Uterus (tissue), 4 donors: ENCODE data around the gene DYNC1LI2. TPM values are rescaled to one million over a fixed set of nuclear protein-coding genes. Genes with fewer than 3 reads are reported as not detected.

ENCODE experiments used
- DNase-seq, 2 donors: peaks; one replicate each; pipeline ENCODE4 v3.0.0-alpha.2; 2019 to 2020
- H3K27ac ChIP-seq, 2 donors: fragments of 200-600 bp; sonication (generic); 1 replicate in 1 of 2; 2 replicates in 1 of 2; pipeline ENCODE4 v1.5.1; 2016 to 2018
- H3K27me3 ChIP-seq, 2 donors: fragments of 200-600 bp; sonication (generic); one replicate each; pipeline ENCODE4 v1.5.1; 2018 to 2019; ENCODE audit warnings: control low read depth in 1 of 2
- H3K36me3 ChIP-seq, 2 donors: fragments of 200-600 bp; sonication (generic); one replicate each; pipeline ENCODE4 v1.5.1; 2019; ENCODE audit warnings: control low read depth in 1 of 2
- H3K4me1 ChIP-seq, 2 donors: fragments of 200-600 bp; sonication (generic); one replicate each; pipeline ENCODE4 v1.5.1; 2018 to 2019; ENCODE audit warnings: control low read depth in 1 of 2
- H3K4me3 ChIP-seq, 2 donors: fragments of 200-600 bp; sonication (generic); 1 replicate in 1 of 2; 2 replicates in 1 of 2; pipeline ENCODE4 v1.5.1; 2018 to 2019; ENCODE audit warnings: mild to moderate bottlenecking in 1 of 2
- H3K9me3 ChIP-seq, 2 donors: fragments of 200-600 bp; sonication (generic); one replicate each; pipeline ENCODE4 v1.5.1; 2019; ENCODE audit warnings: control low read depth in 1 of 2
- POLR2A ChIP-seq, 2 donors: fragments of 450-650 bp; IDR thresholded peaks; one replicate each; pipeline ENCODE4 v1.6.1; 2016; ENCODE audit warnings: antibody characterized with exemption in 2 of 2, mild to moderate bottlenecking in 1 of 2, moderate library complexity in 1 of 2
- intact Hi-C: fragments of 100-400 bp; cut with DNase I; formaldehyde crosslinking; loops from one replicate; pipeline ENCODE4 v1.15.1; 2023; ENCODE audit warnings: low total_unique reads
- total RNA-seq, 4 donors: library from RNA; depleted of rRNA in 3 of 4; stranded (reverse); fragments of >200 nt in 3 of 4; gene quantifications; one replicate each; pipeline versions ENCODE4 v1.1.0 to v1.2.4, GENCODE V29; 2014 to 2023
- TF ChIP-seq, protein P1 (sequence below), 4 experiments: fragments of 200-600 bp in 2 of 4; fragments of 450-650 bp in 2 of 4; sonication (generic) in 2 of 4; IDR thresholded peaks; one replicate each; pipeline ENCODE4 v1.5.1; 2016 to 2019; ENCODE audit warnings: antibody characterized with exemption in 4 of 4, mild to moderate bottlenecking in 2 of 4, moderate library complexity in 1 of 4
- donor health status: DM: yes; HTN: yes; CAD: no.

DYNC1LI2 gene
- total RNA-seq, 4 donors from 2014 or later: 109 to 279 (median 151) TPM

DNA sequence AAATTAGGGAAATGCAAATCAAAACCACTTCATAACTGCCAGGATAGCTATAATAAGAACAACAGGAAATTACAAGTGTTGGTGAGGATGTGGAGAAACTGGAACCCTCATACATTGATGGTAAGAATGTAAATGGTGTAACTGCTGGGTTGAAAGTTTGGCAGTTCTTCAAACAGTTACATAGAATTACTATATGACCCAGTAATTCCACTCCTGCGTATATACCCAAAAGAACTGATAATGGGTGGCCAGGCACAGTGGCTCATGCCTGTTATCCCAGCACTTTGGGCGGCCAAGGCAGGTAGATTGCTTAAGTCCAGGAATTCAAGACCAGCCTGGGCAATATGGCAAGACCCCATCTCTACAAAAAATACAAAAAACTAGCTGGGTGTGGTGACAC lies 50.4 kb downstream of the DYNC1LI2 start:
- no peak overlapping the region for H3K27ac ChIP-seq
- no peak for DNase-seq
- no peaks in the 10 kb centered on the region for H3K9me3 ChIP-seq
- intact Hi-C loops: no loop called here
- TF ChIP-seq POLR2A (IDR thresholded peaks at IDR 0.05): no peak
- TF ChIP-seq, protein P1, sequence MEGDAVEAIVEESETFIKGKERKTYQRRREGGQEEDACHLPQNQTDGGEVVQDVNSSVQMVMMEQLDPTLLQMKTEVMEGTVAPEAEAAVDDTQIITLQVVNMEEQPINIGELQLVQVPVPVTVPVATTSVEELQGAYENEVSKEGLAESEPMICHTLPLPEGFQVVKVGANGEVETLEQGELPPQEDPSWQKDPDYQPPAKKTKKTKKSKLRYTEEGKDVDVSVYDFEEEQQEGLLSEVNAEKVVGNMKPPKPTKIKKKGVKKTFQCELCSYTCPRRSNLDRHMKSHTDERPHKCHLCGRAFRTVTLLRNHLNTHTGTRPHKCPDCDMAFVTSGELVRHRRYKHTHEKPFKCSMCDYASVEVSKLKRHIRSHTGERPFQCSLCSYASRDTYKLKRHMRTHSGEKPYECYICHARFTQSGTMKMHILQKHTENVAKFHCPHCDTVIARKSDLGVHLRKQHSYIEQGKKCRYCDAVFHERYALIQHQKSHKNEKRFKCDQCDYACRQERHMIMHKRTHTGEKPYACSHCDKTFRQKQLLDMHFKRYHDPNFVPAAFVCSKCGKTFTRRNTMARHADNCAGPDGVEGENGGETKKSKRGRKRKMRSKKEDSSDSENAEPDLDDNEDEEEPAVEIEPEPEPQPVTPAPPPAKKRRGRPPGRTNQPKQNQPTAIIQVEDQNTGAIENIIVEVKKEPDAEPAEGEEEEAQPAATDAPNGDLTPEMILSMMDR (IDR thresholded peaks at IDR 0.05): no peak
- peaks cover 0 to 9% of the 10 kb centered on the region in 2 donors for H3K4me1 ChIP-seq
- H3K4me3 ChIP-seq: no peak overlapping the region
- H3K27me3 ChIP-seq: no peaks in the 10 kb centered on the region
- no peaks in the 10 kb centered on the region for H3K36me3 ChIP-seq

DNA sequence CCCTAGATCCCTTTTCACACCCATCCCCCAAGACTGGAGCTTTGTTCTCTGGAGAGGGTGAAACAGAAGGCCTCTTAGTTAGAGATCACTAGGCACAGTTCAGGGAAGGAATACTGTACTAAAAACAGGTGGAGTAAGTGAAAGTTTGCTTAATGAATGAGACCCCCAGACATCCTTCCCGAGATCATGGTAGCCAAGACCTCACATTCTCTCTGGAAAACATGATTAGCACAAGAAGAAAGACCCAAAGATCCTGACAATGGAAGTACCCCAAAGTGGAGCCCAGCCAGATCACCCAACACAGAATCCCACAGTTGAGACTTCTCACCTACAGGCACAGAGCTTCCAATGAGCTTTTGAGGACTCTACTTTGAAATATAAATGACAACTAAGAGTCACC lies 51.5 kb downstream of the DYNC1LI2 start:
- no peaks in the 10 kb centered on the region for H3K36me3 ChIP-seq
- intact Hi-C loops: no loop called here
- peaks cover 2 to 16% of the 10 kb centered on the region in 2 donors for H3K4me1 ChIP-seq
- H3K27ac ChIP-seq: no peak overlapping the region
- no peak overlapping the region for H3K4me3 ChIP-seq
- no peaks in the 10 kb centered on the region for H3K27me3 ChIP-seq
- TF ChIP-seq, protein P1 (IDR thresholded peaks at IDR 0.05): no peak
- no peak for TF ChIP-seq POLR2A (IDR thresholded peaks at IDR 0.05)
- H3K9me3 ChIP-seq: no peaks in the 10 kb centered on the region
- no peak for DNase-seq

DNA sequence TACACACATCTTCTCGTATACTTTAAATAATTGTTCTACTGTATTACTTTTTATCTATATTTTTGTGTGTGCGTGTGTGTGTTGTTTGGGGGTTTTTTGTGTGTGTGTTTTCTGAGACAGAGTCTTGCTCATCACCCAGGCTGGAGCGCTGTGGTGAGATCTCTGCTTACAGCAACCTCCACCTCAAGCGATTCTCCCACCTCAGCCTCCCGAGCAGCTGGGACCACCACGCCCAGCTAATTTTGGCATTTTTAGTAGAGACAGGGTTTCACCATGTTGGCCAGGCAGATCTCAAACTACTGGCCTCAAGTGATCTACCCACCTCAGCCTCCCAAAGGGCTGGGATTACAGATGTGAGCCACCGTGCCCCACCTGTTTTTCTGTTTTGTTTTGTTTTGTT lies 53.4 kb downstream of the DYNC1LI2 start:
- Histone ChIP-seq H3K27ac (no peak overlapping the region), H3K9me3 (no peaks in the 10 kb centered on the region), H3K36me3 (no peaks in the 10 kb centered on the region), H3K4me1 (peaks cover 3 to 9% of the 10 kb centered on the region in 2 donors), H3K27me3 (no peaks in the 10 kb centered on the region), H3K4me3 (no peak overlapping the region)
- no peak for TF ChIP-seq POLR2A (IDR thresholded peaks at IDR 0.05)
- TF ChIP-seq, protein P1 (IDR thresholded peaks at IDR 0.05): no peak
- DNase-seq: no peak
- intact Hi-C loops: no loop called here

DNA sequence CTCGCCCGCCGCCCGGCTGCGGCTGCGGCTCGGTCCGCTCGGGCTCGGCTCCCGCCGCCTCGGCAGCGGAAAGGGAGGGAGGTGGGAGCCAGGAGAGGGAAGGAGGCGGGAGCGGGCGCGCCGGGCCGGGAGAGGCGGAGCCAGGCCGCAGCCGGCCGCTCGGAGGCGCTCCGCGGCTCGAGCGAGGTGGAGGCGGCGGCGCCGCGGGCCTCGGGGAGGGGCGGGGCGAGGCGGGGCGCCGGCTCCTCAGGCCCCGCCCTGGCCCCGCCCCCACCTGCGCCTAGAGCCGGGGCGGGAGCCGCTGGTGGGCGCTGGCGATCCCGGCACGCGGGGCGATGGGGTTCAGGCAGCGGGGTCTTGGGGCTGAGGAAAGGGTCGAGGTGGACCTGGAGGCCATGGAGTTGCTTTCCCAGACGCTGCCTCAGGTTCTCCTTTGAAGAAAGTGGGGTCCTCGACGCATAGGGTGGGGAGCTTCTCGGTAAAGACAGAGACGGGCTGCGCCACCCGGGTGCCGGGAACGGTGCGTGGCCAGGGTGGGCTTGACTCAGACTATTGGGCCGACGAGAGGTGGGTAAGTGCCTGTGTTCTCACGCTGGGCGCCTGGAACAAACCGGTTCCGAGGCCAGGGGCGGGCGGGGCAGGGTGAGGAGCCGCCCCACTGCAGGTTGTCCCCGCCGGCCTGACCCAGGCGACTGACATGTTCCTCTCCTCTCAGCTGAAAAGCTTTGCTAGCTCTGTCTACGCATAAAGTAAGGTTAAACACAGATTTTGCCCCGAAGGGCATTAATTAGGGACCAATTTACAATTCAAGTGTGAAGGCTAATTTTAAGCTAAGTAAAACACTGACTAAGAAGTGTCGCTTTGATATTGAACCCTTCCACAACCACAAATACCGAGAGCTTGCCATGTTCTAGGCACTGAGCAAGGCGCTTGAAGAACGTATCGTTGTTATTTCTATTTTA lies 54.5 kb downstream of the DYNC1LI2 start, which contains the start of gene CMTM4:
TSS of gene CMTM4 (minus strand) at position 75 of the 962 bp plus-strand sequence. CDS start 218 bp downstream, outside the sequence.
- H3K36me3 ChIP-seq: no peaks in the 10 kb centered on the region
- peaks cover 3 to 9% of the 10 kb centered on the region in 2 donors for H3K4me1 ChIP-seq
- H3K9me3 ChIP-seq: no peaks in the 10 kb centered on the region
- peak within 1 kb of the TSS; percentile 66 to 93 for H3K4me3 ChIP-seq
- no peaks in the 10 kb centered on the region for H3K27me3 ChIP-seq
- TF ChIP-seq, protein P1 (IDR thresholded peaks at IDR 0.05): peak in 3 of 4 experiments; percentile 39 to 56 (median 54)
- peak in 1 of 2 donors; percentile 43 for TF ChIP-seq POLR2A (IDR thresholded peaks at IDR 0.05)
- peak within 1 kb of the TSS; percentile 85 to 91 for H3K27ac ChIP-seq
- DNase-seq: peak; percentile 83 to 89
- intact Hi-C loops: no loop called here
